B cell (primary cell): ENCODE measurements around the gene SLAMF6. TPM values are rescaled to one million over a fixed set of nuclear protein-coding genes. Genes with fewer than 3 reads are reported as not detected.

Source experiments
- ATAC-seq: fragments of 200-7000 bp; cut with Tn5 transposase; one replicate; pipeline ENCODE4 v1.10.0; 2021; ENCODE audit warnings: low read depth, mild to moderate bottlenecking, moderate number of reproducible peaks, moderate library complexity
- CTCF ChIA-PET: fragments of 350-600 bp; sonication (Branson Sonifier 250); formaldehyde crosslinking; loops from one replicate; lab custom pipeline; 2021; ENCODE audit warnings: antibody characterized with exemption, inconsistent platforms; lab: Charles Lee
- POLR2A ChIA-PET: fragments of 350-600 bp; sonication (Branson Sonifier 250); formaldehyde crosslinking; loops from one replicate; lab custom pipeline; 2021; ENCODE audit warnings: antibody characterized with exemption; lab: Charles Lee
- DNase-seq: peaks from one replicate; pipeline ENCODE4 v3.0.0; 2013
- H2AFZ ChIP-seq: 2 replicates; pipeline ENCODE4 v1.6.1; 2012; ENCODE audit warnings: mild to moderate bottlenecking, low read depth, low read length; ENCODE audit not compliant: insufficient read depth, poor library complexity, severe bottlenecking
- H3K27ac ChIP-seq, 2 donors: 1 replicate in 1 of 2; 2 replicates in 1 of 2; pipeline ENCODE4 v1.5.1; 2012 to 2013; ENCODE audit warnings: low read length in 2 of 2, mild to moderate bottlenecking in 2 of 2, moderate library complexity in 1 of 2
- H3K27me3 ChIP-seq, 4 experiments: fragments of 200-600 bp in 1 of 4; sonication (generic) in 1 of 4; replicated peaks in 1 of 4; 1 replicate in 2 of 4; 2 replicates in 2 of 4; pipeline versions ENCODE4 v1.6.1 to v1.7.0; 2013 to 2016; ENCODE audit warnings: low read length in 3 of 4, mild to moderate bottlenecking in 2 of 4, mixed read lengths in 1 of 4, moderate library complexity in 1 of 4; ENCODE audit not compliant: insufficient read depth in 4 of 4, control insufficient read depth in 3 of 4; ENCODE audit errors: control extremely low read depth in 1 of 4
- H3K36me3 ChIP-seq, 2 experiments: replicated peaks in 1 of 2; 1 replicate in 1 of 2; 2 replicates in 1 of 2; pipeline versions ENCODE4 v1.6.1 to v1.7.1; 2013; ENCODE audit warnings: low read length in 1 of 2; ENCODE audit not compliant: insufficient read depth in 2 of 2, control insufficient read depth in 1 of 2; ENCODE audit errors: control extremely low read depth in 1 of 2, extremely low read depth in 1 of 2
- H3K4me1 ChIP-seq, 2 donors: fragments of 200-600 bp in 1 of 2; sonication (generic) in 1 of 2; 1 replicate in 1 of 2; 2 replicates in 1 of 2; pipeline versions ENCODE4 v1.5.1 to v1.6.1; 2013 to 2017; ENCODE audit warnings: low read length in 2 of 2; ENCODE audit not compliant: control insufficient read depth in 2 of 2, insufficient read depth in 2 of 2
- H3K4me2 ChIP-seq: replicated peaks from 2 replicates; pipeline ENCODE3; 2012; ENCODE audit warnings: mild to moderate bottlenecking, low read depth, low read length; ENCODE audit not compliant: poor library complexity, severe bottlenecking
- H3K4me3 ChIP-seq, 5 experiments: fragments of 200-600 bp in 1 of 5; sonication (generic) in 1 of 5; 1 replicate in 3 of 5; 2 replicates in 2 of 5; pipeline versions ENCODE4 v1.5.1 to v1.7.0; 2011 to 2016; ENCODE audit warnings: low read length in 4 of 5, mild to moderate bottlenecking in 4 of 5, low read depth in 2 of 5, control low read depth in 1 of 5, moderate library complexity in 1 of 5; ENCODE audit not compliant: insufficient read depth in 1 of 5; ENCODE audit errors: control extremely low read depth in 1 of 5, extremely low read depth in 1 of 5
- H3K79me2 ChIP-seq: fragments of 200-600 bp; sonication (generic); one replicate; pipeline ENCODE4 v1.6.0; 2016; ENCODE audit warnings: low read length; ENCODE audit not compliant: control insufficient read depth, insufficient read depth
- H3K9ac ChIP-seq: fragments of 200-600 bp; sonication (generic); 2 replicates; pipeline ENCODE4 v1.6.1; 2017; ENCODE audit warnings: mild to moderate bottlenecking, low read length, moderate library complexity
- H3K9me3 ChIP-seq, 3 donors: one replicate each; pipeline versions ENCODE4 v1.6.1 to v1.7.1; 2013; ENCODE audit warnings: low read length in 2 of 3; ENCODE audit not compliant: control insufficient read depth in 2 of 3, insufficient read depth in 1 of 3; ENCODE audit errors: control extremely low read depth in 1 of 3
- H4K20me1 ChIP-seq: 2 replicates; pipeline ENCODE4 v1.6.0; 2012; ENCODE audit warnings: mild to moderate bottlenecking, low read length; ENCODE audit not compliant: insufficient read depth, control insufficient read depth, poor library complexity, severe bottlenecking
- H3K27ac Mint-ChIP-seq: one replicate; pipeline ENCODE4 v1.8.0; 2021; ENCODE audit warnings: mixed read lengths
- H3K27me3 Mint-ChIP-seq: one replicate; pipeline ENCODE4 v1.8.0; 2021; ENCODE audit warnings: mixed read lengths
- H3K4me1 Mint-ChIP-seq: one replicate; pipeline ENCODE4 v1.8.0; 2021; ENCODE audit warnings: mixed read lengths
- H3K4me3 Mint-ChIP-seq: one replicate; pipeline ENCODE4 v1.8.0; 2021; ENCODE audit warnings: mixed read lengths
- H3K9me3 Mint-ChIP-seq: one replicate; pipeline ENCODE4 v1.8.0; 2022; ENCODE audit warnings: mixed read lengths; ENCODE audit not compliant: insufficient read depth
- EZH2 ChIP-seq: IDR thresholded peaks from 2 replicates; pipeline ENCODE4 v1.6.1; 2012; ENCODE audit warnings: borderline replicate concordance, low read depth, mild to moderate bottlenecking, moderate library complexity, low read length; ENCODE audit not compliant: insufficient read depth, poor library complexity, severe bottlenecking
- WGBS: methylation state at CpG from one replicate; pipeline ENCODE4 v1.1.5; 2013; ENCODE audit warnings: missing lambda C conversion rate; ENCODE audit not compliant: insufficient coverage; 5-methylcytosine and 5-hydroxymethylcytosine counted together
- intact Hi-C: fragments of 100-400 bp; cut with micrococcal nuclease; formaldehyde crosslinking; loops from one replicate; pipeline ENCODE4 v1.10.0; 2022
- polyA plus RNA-seq: library from polyadenylated mRNA; depleted of rRNA; stranded (reverse); fragments of >200 nt; gene quantifications from 2 replicates; pipeline ENCODE4 v1.2.3, GENCODE V29; 2012
- total RNA-seq, 2 donors: library from RNA; stranded (reverse); fragments of 120-200 nt in 1 of 2; gene quantifications; 1 replicate in 1 of 2; 2 replicates in 1 of 2; pipeline versions ENCODE4 v1.2.3 to v1.2.4, GENCODE V29; 2013 to 2022
- TF ChIP-seq, protein P1 (sequence below): fragments of 200-600 bp; IDR thresholded peaks from one replicate; pipeline ENCODE4 v1.8.0; 2022; ENCODE audit warnings: antibody characterized with exemption, mild to moderate bottlenecking

SLAMF6 gene
- total and polyA plus RNA-seq, 2 donors (not counting 1 experiment from before 2014, with no cell fraction given): 64.8 to 79.6 TPM

- Histone ChIP-seq H3K27ac (peak overlapping the region; percentile 85 to 93), H4K20me1 (no peaks in the 10 kb centered on the region), H3K79me2 (peaks cover 14% of the 10 kb centered on the region), H3K4me2 (peak overlapping the region; percentile 64), H3K4me1 (peaks cover 86 to 89% of the 10 kb centered on the region in 2 donors), H3K9ac (peak overlapping the region; percentile 41), H3K27me3 (no peaks in the 10 kb centered on the region), H2AFZ (peak overlapping the region; percentile 25), H3K4me3 (peak overlapping the region in 1 of 5 experiments; percentile 17), H3K9me3 (peaks cover 0 to 5% (median 0%) of the 10 kb centered on the region in 3 donors), H3K36me3 (peaks cover 12 to 77% of the 10 kb centered on the region in 2 experiments)
- intact Hi-C loops: loop anchor here (1.0 to 5.0 kb wide), 5 partner anchors 14 to 119 kb away; no protein-coding TSS in a partner anchor
- Mint-ChIP-seq H3K9me3 (peaks cover 2% of the 10 kb centered on the region), H3K27me3 (no peaks in the 10 kb centered on the region), H3K27ac (no peak overlapping the region), H3K4me1 (peaks cover 10% of the 10 kb centered on the region), H3K4me3 (peak overlapping the region; percentile 81)
- CTCF ChIA-PET: interaction anchor here (0.6 to 5.3 kb wide), 23 partner anchors 14 to 184 kb away, joined by 3 to 62 read pairs (median 4); partner anchors contain the start of genes CD84 and SLAMF6
- POLR2A ChIA-PET: interaction anchor here (0.5 to 2.5 kb wide), 19 partner anchors 14 to 122 kb away, joined by 3 to 17 read pairs (median 4); partner anchors contain the start of gene NHLH1
- TF ChIP-seq EZH2: no peak
- TF ChIP-seq, protein P1, sequence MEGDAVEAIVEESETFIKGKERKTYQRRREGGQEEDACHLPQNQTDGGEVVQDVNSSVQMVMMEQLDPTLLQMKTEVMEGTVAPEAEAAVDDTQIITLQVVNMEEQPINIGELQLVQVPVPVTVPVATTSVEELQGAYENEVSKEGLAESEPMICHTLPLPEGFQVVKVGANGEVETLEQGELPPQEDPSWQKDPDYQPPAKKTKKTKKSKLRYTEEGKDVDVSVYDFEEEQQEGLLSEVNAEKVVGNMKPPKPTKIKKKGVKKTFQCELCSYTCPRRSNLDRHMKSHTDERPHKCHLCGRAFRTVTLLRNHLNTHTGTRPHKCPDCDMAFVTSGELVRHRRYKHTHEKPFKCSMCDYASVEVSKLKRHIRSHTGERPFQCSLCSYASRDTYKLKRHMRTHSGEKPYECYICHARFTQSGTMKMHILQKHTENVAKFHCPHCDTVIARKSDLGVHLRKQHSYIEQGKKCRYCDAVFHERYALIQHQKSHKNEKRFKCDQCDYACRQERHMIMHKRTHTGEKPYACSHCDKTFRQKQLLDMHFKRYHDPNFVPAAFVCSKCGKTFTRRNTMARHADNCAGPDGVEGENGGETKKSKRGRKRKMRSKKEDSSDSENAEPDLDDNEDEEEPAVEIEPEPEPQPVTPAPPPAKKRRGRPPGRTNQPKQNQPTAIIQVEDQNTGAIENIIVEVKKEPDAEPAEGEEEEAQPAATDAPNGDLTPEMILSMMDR: no peak
- ATAC-seq: peak; percentile 89
- peak; percentile 79 for DNase-seq
- WGBS: 0% methylated on average over 3 of the region's 4 CpGs
These were observed 34.6 kb downstream of the SLAMF6 start for GRCh38 chr1:160488347-160489058.
